ENCODE results near the gene FAM200C.

DNA sequence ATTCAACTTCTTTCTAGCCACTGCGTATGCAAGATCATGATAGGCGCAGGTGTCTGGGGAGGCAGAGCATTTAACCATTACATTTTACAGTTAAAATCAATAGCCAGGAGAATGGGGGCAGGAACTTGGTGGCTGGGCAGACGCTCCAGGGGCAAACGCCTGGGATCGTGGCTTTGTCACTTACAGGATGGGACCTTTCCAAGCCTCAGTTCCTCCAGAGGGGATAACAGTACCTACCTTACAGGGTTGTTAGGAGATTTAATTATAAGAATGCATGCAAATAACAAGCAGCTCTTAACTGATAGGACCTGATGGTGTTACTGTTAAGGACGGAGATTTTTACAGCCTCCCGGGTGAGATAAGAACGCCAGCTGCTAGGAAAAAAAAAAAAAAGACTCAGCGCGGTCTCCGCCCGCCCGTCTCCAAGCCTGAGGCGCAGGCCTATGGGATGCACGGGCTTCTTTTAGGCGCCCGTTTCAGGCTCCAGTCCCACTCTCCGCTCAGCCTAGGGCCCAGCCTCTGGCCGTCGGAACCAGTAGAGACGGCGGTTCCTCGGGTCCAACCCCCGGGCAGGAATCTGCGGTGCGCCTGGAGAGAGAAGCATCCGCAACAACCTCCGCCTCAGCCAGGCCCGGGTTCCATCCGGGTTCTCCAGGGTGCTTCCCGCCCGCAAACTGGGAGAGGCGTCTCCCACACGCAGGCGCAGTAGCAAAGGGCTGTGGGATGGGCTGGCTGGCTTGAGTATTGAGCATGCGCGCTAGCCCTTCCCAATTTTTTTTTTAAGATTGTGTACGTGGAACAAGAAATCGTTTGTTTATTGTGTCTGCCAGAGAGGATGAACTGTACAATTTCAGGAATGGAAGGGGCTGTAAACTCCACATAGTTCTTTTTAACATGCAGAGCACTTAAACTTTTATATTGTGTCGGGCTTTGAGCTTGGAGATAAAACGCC, at the start of gene FAM200C:
- TF ChIP-seq HMGA1 (CRISPR knock-in tag; conservative IDR thresholded peaks at IDR 0.05) (no peak), ZBTB43 (CRISPR knock-in tag; conservative IDR thresholded peaks at IDR 0.05) (no peak), MAFF (IDR thresholded peaks at IDR 0.05; ENCODE audit: low read depth, low read length) (no peak), ZNF644 (CRISPR knock-in tag; IDR thresholded peaks at IDR 0.05; ENCODE audit: low read depth) (no peak), NPAS2 (CRISPR knock-in tag; IDR thresholded peaks at IDR 0.05; ENCODE audit: borderline replicate concordance) (no peak)
- TF ChIP-seq, protein P1, sequence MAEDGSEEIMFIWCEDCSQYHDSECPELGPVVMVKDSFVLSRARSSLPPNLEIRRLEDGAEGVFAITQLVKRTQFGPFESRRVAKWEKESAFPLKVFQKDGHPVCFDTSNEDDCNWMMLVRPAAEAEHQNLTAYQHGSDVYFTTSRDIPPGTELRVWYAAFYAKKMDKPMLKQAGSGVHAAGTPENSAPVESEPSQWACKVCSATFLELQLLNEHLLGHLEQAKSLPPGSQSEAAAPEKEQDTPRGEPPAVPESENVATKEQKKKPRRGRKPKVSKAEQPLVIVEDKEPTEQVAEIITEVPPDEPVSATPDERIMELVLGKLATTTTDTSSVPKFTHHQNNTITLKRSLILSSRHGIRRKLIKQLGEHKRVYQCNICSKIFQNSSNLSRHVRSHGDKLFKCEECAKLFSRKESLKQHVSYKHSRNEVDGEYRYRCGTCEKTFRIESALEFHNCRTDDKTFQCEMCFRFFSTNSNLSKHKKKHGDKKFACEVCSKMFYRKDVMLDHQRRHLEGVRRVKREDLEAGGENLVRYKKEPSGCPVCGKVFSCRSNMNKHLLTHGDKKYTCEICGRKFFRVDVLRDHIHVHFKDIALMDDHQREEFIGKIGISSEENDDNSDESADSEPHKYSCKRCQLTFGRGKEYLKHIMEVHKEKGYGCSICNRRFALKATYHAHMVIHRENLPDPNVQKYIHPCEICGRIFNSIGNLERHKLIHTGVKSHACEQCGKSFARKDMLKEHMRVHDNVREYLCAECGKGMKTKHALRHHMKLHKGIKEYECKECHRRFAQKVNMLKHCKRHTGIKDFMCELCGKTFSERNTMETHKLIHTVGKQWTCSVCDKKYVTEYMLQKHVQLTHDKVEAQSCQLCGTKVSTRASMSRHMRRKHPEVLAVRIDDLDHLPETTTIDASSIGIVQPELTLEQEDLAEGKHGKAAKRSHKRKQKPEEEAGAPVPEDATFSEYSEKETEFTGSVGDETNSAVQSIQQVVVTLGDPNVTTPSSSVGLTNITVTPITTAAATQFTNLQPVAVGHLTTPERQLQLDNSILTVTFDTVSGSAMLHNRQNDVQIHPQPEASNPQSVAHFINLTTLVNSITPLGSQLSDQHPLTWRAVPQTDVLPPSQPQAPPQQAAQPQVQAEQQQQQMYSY (CRISPR knock-in tag; IDR thresholded peaks at IDR 0.05) = no peak
- TF ChIP-seq, protein P2, sequence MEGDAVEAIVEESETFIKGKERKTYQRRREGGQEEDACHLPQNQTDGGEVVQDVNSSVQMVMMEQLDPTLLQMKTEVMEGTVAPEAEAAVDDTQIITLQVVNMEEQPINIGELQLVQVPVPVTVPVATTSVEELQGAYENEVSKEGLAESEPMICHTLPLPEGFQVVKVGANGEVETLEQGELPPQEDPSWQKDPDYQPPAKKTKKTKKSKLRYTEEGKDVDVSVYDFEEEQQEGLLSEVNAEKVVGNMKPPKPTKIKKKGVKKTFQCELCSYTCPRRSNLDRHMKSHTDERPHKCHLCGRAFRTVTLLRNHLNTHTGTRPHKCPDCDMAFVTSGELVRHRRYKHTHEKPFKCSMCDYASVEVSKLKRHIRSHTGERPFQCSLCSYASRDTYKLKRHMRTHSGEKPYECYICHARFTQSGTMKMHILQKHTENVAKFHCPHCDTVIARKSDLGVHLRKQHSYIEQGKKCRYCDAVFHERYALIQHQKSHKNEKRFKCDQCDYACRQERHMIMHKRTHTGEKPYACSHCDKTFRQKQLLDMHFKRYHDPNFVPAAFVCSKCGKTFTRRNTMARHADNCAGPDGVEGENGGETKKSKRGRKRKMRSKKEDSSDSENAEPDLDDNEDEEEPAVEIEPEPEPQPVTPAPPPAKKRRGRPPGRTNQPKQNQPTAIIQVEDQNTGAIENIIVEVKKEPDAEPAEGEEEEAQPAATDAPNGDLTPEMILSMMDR (CRISPR knock-in tag; IDR thresholded peaks at IDR 0.05) = no peak

All from HepG2 (cell line).